HG03066 (cell line): ENCODE results near the gene ARFGAP1.
"Not testable (repeated sequence)": the region's sequence is repeated elsewhere in the genome, so short reads cannot be mapped to it uniquely, and the experiment has no call there.

Experiments
- ATAC-seq: cut with Tn5 transposase; IDR thresholded peaks from one replicate; pipeline ENCODE4 v1.9.1; 2021; ENCODE audit warnings: low read depth; ENCODE audit not compliant: unreplicated experiment

ARFGAP1 gene

DNA sequence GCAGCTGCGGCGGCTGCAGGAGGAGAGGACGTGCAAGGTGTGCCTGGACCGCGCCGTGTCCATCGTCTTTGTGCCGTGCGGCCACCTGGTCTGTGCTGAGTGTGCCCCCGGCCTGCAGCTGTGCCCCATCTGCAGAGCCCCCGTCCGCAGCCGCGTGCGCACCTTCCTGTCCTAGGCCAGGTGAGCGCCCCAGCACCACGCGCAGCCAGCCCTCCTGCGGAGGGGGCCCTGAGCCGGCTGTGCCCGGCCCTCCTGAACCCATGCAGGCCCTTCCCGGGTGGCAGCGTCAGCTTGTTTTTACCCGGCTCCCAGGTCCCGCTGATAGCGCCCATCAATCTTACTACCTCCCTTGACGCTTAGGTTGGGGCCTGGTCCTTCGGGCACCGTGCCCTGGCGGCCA is 33.2 kb upstream of the ARFGAP1 start:
- ATAC-seq = no peak

DNA sequence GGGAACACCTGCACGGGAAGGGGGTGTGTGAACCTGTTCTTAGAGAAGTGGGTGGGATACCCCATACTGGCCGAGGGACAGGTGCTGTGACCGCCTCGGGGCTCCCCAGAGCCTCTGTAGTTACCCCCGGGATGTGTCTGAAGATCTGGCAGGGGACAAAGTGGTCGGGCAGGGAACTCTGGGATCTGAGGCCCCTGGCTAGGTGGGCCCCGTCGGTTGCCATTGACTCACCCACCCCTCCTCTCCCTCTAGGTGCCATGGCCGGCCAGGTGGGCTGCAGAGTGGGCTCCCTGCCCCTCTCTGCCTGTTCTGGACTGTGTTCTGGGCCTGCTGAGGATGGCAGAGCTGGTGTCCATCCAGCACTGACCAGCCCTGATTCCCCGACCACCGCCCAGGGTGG is 32.6 kb upstream of the ARFGAP1 start:
- no peak for ATAC-seq

DNA sequence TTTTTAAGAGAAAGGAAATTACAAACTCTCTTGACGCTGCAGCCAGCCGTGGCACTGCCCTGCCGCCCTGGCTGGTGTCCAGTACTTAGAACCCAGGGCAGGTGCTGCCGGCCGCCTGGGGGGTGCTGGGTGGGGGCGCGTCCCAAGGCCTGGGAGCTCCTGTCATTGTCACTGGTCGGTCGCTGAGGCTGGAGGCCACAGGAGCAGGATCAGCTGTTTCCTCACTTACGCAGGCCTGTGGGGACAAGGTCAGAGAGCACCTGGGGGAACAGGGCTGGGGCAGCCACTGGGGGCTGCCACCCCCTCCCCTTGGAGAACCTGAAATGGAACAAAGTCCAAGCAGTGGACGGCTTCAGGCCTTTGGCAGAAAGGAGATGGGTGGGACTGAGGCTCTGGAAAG is 31.3 kb upstream of the ARFGAP1 start:
- no peak for ATAC-seq

DNA sequence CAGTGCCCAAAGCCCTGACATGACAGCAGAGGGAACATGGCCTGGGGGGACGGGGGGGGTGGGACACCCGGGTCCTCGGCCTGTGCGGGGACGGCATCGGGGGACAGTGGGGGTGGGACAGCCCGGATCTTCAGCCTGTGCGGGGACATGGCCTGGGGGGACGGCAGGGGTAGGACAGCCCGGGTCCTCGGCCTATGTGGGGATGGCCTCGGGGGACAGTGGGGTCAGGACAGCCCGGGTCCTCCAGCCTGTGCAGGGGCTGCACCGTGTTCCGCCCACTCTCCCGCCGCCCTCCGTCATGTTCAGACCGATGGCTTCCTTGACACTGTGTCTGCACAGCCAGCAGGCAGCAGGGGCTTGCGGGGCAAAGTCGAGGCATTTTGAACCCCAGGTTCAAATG is 29.9 kb upstream of the ARFGAP1 start:
- ATAC-seq = no peak

DNA sequence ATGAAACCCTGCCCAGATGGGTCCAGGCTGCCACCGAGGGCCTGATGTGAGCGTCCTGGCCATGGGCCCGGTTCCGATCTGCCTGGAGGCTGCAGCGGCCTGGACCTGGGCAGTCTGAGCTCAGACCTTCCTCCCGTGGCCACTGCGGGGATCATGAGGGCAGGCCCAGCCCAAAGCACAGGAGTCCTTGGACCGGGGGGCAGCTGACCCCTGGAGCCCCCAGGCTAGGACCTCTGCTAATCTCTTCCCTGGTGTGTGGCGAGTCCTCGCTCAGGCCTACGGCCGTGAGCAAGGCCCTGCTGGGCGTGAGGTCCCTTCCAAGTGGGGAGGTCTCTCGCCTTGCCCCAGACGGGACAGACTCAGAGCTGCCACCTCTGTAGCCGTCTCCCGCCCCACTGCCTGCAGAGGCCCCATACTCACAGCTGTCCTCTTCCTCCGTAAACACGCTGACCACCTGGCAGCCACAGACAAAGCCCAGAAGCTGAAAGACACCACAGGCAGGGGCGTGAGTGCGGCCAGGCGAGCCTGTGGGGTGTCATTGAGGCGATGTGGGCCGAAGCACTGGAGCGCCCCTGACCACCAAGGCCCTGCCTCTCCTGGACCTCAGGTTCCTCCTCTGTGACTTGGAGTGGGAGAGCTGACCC is 28.9 kb upstream of the ARFGAP1 start:
- no peak for ATAC-seq

DNA sequence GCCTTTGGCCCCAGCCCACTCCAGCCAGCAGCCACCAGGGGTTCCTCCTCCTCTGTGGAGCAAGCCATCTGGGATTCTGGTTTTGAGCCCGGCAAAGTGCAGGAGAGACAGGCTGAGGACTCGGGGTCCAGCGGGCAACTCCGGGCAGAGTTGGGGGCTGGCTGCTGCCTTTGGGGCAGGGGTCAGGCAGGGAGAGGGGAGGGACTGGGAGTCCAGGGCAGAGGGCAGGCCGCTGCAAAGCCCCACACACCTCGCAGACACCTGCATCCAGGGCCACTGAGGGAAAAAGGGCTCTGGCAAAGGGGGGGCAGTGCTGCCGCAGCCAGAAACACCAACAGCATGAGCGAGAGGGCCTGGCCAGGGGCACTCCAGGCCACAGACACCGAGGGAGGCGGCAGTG is 28.1 kb upstream of the ARFGAP1 start:
- no peak for ATAC-seq

DNA sequence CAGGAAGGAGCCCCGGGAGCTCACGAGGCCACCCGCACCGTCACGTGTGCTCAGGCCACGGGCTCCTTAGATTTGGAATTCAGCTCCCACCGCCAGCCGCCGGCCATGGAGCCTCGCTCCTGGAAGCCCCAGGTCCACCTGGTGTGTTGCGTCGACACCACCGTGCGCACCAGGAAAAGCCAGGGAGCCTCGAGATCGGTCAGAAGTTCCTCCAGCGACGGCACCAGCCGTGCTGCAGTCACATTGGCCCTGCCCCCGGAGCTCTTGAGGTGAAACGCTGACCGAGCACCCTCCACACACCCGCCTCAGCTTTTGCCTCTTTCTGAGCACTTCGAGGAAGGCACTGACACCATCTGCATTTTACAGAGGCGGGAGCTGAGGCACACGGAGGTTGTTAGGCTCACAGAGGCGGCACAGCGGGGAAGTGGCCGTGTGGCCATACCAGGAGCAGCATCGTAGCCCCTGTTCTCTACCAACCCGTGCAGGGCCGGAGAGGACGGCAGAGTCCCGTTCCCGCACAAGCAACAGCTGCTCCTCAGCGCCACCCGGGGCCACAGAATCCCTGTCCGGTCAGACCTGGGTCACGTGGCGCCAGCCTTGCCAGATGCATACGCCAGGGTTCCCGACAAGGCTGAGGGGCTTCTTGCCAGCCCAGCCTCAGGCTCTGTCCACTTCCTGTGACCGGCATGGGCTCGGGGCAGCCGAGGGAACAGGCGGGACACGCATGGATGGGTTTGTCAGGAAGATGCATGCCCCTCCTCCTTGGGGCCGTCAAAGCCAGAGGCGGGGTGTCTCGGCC is 25.9 kb upstream of the ARFGAP1 start:
- ATAC-seq = no peak

DNA sequence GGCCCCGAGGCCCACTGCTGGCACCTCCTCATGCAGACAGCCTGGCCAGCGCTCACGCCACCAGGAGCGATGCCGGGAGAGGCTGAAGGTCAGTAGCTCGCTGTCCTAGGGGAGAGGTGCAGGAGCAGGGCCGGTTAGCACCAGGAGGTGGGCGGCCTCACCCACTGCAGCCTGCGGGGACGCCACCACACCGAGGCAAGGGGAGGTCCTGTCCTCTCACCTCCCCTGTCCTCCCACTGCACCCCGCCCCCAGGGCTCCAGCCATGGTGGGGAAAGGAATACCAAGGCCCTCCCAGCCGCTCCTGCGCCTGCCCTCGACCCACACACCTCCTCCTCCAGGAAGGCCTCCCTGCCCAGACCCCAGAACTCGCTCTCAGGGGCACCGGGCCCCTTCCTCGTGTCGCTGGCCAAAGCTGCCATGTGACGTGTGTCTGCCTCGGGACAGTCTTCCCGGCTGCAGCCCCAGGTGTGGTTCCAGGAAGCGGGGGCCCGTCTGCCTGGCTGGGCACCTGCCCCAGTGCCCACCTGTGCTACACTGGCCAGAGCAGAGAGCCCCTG is 24.9 kb upstream of the ARFGAP1 start:
- ATAC-seq = no peak

DNA sequence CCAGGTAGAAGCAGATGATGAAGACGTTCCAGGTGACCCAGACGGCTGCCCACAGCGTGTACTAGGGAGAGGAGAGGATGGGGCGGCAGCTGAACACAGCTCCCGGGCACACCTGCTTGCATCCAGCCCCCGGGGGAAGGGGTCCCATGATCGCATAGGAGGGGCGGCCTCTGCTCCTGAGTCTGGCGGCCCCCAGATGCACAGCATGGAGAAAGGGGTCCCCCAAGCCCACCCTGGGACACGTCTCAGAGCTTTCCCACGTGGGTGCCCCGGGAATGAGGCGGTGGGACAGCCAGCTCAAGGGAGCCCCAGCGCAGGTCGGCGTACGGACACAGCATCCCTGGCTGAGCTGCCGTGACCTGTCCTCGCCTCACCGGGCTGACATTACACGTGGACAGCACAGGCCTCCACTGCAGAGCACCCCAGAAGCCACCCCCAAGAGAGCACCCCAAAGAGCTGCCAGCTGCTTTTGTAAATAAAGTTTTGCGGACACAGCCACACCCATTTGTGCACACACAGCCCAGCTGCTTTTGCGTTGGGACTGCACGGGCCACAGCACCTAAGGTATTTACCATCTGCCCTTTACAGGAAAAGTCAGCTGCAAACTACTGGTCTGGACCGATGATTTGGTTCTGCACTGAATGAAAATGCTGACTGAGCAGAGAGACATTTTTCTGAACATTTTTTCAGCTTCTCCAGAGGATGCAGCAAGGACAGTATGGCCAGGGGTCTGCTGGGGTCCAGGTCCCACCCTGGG is 23.6 kb upstream of the ARFGAP1 start:
- ATAC-seq = no peak

DNA sequence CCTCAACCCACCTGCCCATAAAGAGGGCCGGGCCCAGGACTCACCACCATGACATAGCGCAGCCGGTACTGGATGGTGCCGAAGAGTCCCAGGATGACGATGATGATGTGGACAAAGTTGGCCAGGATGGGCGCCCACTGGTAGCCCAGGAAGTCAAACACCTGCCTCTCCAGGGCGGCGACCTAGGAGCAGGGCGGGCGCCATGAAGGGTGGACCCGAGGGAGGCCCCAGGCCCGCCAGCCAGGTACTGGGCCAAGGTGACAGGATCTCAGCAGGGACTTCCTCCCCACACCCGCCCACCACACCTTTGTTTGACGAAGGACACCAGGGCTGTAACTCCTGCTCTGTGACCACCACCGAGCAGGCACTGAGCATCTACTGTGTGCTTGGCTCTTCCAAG is 22.7 kb upstream of the ARFGAP1 start:
- no peak for ATAC-seq

DNA sequence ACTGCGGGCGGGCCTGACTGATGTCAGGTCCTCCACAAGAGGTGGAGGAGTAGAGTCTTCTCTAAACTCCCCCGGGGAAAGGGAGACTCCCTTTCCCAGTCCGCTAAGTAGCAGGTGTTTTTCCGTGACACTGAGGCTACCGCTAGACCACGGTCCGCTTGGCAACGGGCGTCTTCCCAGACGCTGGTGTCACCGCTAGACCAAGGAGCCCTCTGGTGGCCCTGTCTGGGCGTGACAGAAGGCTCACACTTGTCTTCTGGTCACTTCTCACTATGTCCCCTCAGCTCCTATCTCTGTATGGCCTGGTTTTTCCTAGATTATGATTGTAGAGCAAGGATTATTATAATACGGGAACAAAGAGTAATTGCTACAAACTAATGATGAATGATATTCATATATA is 21.3 kb upstream of the ARFGAP1 start:
- ATAC-seq = not testable (repeated sequence)

DNA sequence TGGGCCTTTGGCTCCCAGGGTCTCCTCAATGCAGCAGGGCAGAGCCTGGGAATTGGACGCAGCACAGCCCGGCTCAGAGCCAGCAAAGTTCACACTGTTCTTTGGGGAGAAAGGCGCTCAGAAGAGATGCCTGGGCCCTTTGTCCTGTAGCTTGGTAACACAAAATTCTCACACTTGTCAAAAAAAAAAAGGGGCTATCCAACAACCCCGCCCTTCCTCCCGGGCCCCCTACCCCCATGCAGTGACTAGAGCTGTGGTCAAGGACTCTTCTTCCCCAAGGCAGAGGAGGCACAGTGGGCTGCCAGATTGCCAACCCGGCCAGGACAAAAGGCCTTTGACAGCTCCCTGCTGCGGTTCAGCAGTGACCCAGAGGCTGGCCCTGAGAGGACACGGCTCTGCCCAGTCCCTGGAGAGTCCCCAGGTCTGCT is 20.3 kb upstream of the ARFGAP1 start:
- ATAC-seq = no peak

DNA sequence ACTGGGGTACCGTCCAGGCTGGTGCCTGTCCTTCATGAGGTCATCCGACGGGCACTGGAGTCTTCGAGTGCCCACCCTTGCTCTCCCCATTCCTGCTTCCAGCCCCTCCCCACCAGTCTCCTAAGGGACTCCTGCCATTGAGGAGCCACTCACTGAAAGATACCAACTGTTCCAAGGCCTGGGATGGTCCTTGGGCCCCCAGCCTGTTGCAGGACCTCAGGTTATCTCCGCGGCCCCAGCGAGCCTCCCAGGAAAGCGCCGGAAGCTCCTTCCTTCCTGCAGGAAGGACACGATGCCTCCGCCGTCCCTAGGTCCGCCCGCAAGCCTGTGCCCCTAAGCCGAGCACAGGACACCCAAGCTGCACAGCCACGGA is 19.6 kb upstream of the ARFGAP1 start:
- ATAC-seq = no peak

DNA sequence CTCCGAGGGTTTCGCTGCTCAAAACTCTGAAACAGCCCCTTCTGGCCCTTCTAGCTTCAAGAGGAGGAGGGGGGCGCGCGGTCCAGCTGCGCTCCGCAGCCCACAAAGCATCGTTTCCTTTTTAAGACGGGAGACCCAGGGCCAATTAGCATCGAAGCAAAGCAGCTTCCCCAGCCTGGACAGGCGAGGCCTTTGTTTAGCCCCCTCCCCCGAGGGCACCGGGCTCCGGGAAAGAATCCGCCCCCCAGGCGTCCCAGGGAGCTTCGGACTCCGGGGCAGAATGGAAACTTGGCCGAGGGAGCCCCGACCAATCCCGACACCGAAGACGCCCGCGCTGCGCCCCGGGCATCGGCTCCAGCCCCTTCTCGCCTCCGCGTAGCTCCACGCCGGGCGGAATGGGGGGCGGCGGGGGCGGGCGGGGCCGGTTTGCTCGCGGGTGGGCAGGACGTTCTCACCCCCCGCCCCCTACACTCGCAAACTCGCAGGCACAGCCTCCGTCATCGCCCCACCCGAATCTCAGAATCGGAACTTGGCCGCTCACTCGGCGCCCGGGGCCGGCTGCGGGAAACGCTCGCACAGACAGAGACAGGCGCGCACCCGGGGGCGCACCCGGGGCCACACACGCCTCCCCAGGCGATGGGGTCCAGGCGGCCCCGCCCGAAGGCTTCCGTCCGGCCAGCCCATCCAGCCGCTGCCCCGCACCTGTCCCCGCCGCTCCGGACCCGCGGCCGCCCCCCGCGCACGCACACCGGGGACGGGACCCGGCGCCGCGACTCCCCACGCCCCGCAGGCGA is 19.0 kb upstream of the ARFGAP1 start:
- no peak for ATAC-seq

DNA sequence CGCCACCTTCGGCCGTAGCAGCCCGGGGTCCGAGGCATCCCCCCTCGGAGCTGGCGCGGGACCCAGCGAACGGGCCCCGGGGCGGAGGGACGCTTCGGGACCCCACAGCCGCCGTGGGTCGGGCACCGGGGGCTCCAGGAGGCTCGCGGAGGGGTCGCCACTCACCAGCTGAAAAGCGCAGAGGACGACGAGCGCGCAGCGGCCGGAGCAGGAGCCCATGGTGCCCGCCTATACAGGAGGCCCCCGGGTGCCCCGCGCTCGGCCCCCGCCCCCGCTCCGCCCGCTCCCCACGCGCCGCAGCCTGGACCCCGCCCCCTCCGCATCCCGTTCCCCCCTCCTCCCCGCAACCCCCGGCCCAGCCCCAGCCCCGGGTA is 18.4 kb upstream of the ARFGAP1 start, which contains the start of gene NKAIN4:
NKAIN4 (minus strand) TSS at position 232 of the 374 bp plus-strand sequence; CDS start at position 219, 13 bp downstream.
- ATAC-seq = no peak

DNA sequence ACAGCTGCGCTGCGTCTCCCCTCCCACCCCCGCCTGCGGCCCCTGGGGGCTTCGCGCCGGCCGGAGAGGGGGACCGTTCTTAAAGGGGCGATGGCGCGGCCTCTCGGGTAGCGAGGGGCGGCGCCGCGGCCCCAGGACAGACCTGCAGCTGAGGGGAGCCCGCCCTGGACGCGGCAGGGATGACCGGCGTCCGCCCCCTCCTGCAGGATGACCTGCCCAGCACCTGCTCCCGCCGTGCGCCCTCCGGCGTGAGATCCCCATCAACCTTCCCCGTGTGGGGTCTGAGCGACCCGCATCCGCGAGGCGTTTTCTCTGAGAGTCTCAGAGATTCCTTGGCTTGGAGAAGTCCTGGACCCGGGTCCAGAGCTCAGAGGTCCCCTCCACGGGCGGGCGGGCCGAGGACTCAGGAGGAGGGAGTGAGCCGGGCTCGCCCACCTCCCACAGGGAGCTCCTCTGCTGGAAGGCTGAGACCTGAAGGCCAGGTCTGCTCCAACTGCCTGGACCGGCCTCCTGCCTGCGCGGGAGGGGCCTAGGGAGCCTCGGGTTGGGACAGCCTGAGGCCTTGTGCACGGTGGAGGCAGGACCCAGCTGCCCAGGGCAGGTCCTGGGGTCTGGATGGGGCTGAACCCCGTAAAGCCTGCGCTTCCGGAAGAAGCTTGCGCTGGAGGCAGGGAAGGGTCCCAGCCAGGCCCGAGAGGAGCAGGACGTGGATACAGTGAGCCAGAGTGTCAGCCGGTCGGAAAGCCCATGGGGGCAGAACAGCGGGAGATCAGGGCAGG is 17.8 kb upstream of the ARFGAP1 start:
- no peak for ATAC-seq

DNA sequence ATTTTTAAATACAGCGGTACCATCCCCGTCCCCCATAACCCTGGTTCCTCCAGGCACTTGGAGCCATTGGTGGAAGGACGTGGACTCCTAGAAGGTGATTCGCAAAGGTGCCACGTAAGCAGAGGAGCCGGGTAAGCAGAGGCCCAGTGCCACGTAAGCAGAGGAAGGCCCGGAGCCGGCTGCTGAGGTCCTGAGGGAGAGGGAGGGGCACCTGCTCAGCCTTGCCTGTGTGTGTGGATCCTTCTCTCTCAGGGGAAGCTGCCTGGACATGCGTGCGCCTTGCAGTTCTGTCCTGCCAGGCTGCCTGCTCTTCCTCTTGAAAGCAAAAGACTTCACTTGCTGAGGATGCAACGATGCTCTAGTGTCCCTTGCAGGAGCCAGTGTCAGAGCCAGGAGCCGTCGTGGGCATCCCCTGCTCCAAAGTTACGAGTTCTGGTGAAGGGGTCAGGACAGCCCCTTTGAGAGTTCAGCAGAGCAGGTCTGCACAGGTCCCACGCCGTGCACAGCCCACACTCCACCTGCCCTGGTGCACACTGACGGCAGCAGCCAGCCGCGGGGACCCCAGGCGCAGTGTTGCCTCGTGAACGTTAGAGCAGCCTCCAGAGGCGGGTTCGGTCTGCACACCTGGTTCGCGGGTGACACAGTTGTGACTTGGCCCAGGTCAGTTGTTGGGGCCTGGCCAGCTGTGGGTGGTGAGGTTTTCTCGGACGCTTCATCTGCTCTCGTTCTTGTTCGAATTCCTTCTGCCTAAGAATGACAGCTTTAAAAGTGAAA is 16.5 kb upstream of the ARFGAP1 start:
- no peak for ATAC-seq

DNA sequence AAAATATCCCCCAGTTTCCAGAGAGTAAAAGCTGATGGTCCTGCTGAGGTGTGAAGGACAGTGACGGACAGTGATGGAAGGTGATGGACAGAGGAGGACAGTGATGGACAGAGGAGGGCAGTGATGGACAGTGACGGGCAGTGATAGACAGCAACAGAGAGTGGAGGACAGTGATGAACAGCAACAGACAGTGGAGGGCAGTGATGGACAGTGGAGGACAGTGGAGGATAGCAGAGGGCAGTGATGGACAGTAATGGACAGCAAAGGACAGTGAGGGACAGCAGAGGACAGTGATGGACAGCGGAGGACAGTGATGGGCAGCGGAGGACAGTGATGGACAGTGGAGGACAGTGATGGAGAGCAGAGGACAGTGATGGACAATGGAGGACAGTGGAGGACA is 15.7 kb upstream of the ARFGAP1 start:
- ATAC-seq = no peak

DNA sequence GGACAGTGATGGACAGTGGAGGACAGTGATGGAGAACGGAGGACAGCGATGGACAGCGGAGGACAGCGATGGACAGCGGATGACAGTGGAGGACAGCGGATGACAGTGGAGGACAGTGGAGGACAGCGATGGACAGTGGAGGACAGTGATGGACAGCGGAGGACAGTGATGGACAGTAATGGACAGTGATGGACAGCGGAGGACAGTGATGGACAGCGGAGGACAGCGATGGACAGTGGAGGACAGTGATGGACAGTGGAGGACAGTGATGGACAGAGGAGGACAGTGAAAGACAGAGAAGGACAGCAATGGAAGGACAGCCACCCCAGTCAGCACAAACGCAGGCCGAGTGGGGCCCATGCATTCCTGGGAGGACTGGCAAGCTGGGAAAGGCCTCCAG is 15.0 kb upstream of the ARFGAP1 start:
- ATAC-seq = no peak
